MM.1S (cell line): ENCODE data around the gene RADIL.

ENCODE experiments used
- DNase-seq: peaks from one replicate; pipeline ENCODE4 v3.0.0-alpha.2; 2015
- H2AFZ ChIP-seq: fragments of 300-600 bp; sonication (generic); 2 replicates; pipeline ENCODE4 v1.6.0; 2016; ENCODE audit warnings: antibody characterized with exemption, low read length
- H3F3A ChIP-seq: fragments of 300-600 bp; sonication (generic); 2 replicates; pipeline ENCODE4 v1.6.1; 2016; ENCODE audit warnings: mild to moderate bottlenecking, antibody characterized with exemption, low read length, moderate library complexity, mixed read lengths; ENCODE audit not compliant: insufficient read depth
- H3K27ac ChIP-seq: fragments of 300-600 bp; sonication (generic); 2 replicates; pipeline ENCODE4 v1.5.1; 2016; ENCODE audit warnings: mild to moderate bottlenecking, low read length
- H3K27me3 ChIP-seq: fragments of 300-600 bp; sonication (generic); replicated peaks from 2 replicates; pipeline ENCODE4 v1.6.0; 2016; ENCODE audit warnings: low read length; ENCODE audit not compliant: insufficient read depth
- H3K36me3 ChIP-seq: fragments of 300-600 bp; sonication (generic); replicated peaks from 2 replicates; pipeline ENCODE4 v1.6.1; 2016; ENCODE audit warnings: mild to moderate bottlenecking, low read length, mixed read lengths; ENCODE audit not compliant: insufficient read depth
- H3K4me1 ChIP-seq: fragments of 300-600 bp; sonication (generic); 2 replicates; pipeline ENCODE4 v1.6.1; 2016; ENCODE audit warnings: low read length, mixed read lengths
- H3K4me2 ChIP-seq: fragments of 300-600 bp; sonication (generic); 2 replicates; pipeline ENCODE4 v1.6.0; 2016; ENCODE audit warnings: low read depth, low read length
- H3K4me3 ChIP-seq: fragments of 300-600 bp; sonication (generic); 2 replicates; pipeline ENCODE4 v1.5.1; 2016; ENCODE audit warnings: low read length, mixed read lengths
- H3K79me2 ChIP-seq: fragments of 300-600 bp; sonication (generic); 2 replicates; pipeline ENCODE4 v1.6.1; 2016; ENCODE audit warnings: mixed run types, low read length, mixed read lengths
- H3K9ac ChIP-seq: fragments of 300-600 bp; sonication (generic); 2 replicates; pipeline ENCODE4 v1.6.1; 2016; ENCODE audit warnings: low read length, mixed read lengths
- H3K9me2 ChIP-seq: fragments of 300-600 bp; sonication (generic); replicated peaks from 2 replicates; pipeline ENCODE4 v1.6.1; 2016; ENCODE audit warnings: mild to moderate bottlenecking, low read length, mixed read lengths; ENCODE audit not compliant: insufficient read depth
- H3K9me3 ChIP-seq: fragments of 300-600 bp; sonication (generic); replicated peaks from 2 replicates; pipeline ENCODE4 v1.6.1; 2016; ENCODE audit warnings: mild to moderate bottlenecking, low read length, mixed read lengths; ENCODE audit not compliant: insufficient read depth
- H4K20me1 ChIP-seq: fragments of 300-600 bp; sonication (generic); 2 replicates; pipeline ENCODE4 v1.6.1; 2016; ENCODE audit warnings: mild to moderate bottlenecking, low read length, moderate library complexity, mixed read lengths; ENCODE audit not compliant: insufficient read depth
- EZH2 ChIP-seq: fragments of 300-600 bp; sonication (generic); optimal IDR thresholded peaks from 2 replicates; pipeline ENCODE3; 2017; ENCODE audit warnings: low read depth, mild to moderate bottlenecking, antibody characterized with exemption, low read length, mixed read lengths
- EZH2phosphoT487 ChIP-seq: fragments of 300-600 bp; sonication (generic); IDR thresholded peaks from 2 replicates; pipeline ENCODE4 v1.6.1; 2018; ENCODE audit warnings: antibody characterized with exemption, low read length
- TF ChIP-seq, protein P1 (sequence below): fragments of 300-600 bp; sonication (generic); IDR thresholded peaks from 2 replicates; pipeline ENCODE4 v1.5.1; 2016; ENCODE audit warnings: antibody characterized with exemption, low read length, mixed read lengths

Gene RADIL

GRCh38 chr7:4850262-4850795 lies 33.2 kb downstream of the RADIL start:
- Histone ChIP-seq H3F3A (no peaks in the 10 kb centered on the region), H3K9me2 (no peaks in the 10 kb centered on the region), H3K36me3 (no peaks in the 10 kb centered on the region), H3K9me3 (no peaks in the 10 kb centered on the region), H3K9ac (no peak overlapping the region), H4K20me1 (no peaks in the 10 kb centered on the region), H3K27me3 (peaks cover 61% of the 10 kb centered on the region), H3K27ac (no peak overlapping the region), H3K79me2 (no peaks in the 10 kb centered on the region), H3K4me2 (no peak overlapping the region), H3K4me3 (no peak overlapping the region), H2AFZ (no peak overlapping the region), H3K4me1 (no peaks in the 10 kb centered on the region)
- no peak for DNase-seq
- TF ChIP-seq, protein P1, sequence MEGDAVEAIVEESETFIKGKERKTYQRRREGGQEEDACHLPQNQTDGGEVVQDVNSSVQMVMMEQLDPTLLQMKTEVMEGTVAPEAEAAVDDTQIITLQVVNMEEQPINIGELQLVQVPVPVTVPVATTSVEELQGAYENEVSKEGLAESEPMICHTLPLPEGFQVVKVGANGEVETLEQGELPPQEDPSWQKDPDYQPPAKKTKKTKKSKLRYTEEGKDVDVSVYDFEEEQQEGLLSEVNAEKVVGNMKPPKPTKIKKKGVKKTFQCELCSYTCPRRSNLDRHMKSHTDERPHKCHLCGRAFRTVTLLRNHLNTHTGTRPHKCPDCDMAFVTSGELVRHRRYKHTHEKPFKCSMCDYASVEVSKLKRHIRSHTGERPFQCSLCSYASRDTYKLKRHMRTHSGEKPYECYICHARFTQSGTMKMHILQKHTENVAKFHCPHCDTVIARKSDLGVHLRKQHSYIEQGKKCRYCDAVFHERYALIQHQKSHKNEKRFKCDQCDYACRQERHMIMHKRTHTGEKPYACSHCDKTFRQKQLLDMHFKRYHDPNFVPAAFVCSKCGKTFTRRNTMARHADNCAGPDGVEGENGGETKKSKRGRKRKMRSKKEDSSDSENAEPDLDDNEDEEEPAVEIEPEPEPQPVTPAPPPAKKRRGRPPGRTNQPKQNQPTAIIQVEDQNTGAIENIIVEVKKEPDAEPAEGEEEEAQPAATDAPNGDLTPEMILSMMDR: no peak
- TF ChIP-seq EZH2 (no peak), EZH2phosphoT487 (no peak)

DNA sequence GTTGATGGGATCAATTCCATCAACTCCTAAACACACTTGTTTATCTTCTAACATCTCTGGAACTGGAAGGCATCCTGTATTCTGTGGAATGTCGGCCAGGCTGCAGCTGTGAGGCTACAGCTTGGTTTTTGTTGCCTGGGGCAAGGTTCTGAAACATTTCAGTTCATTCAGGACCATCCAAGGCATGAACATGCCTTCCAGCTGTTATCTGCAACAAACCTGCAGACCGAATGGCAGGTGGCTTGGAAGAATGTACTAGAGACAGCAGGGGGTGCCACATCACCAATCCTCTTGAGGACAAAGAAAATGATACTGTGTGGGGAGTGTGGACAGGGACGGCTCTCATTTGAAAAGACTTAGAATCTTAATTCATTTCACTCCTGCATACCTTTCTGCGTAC lies 34.1 kb downstream of the RADIL start:
- Histone ChIP-seq H3K36me3 (no peaks in the 10 kb centered on the region), H2AFZ (no peak overlapping the region), H3K27me3 (peaks cover 61% of the 10 kb centered on the region), H3K4me2 (no peak overlapping the region), H3K79me2 (no peaks in the 10 kb centered on the region), H3K4me1 (no peaks in the 10 kb centered on the region), H3K4me3 (no peak overlapping the region), H4K20me1 (no peaks in the 10 kb centered on the region), H3F3A (no peaks in the 10 kb centered on the region), H3K9me3 (no peaks in the 10 kb centered on the region), H3K27ac (no peak overlapping the region), H3K9me2 (no peaks in the 10 kb centered on the region), H3K9ac (no peak overlapping the region)
- TF ChIP-seq, protein P1: peak; percentile 44
- TF ChIP-seq EZH2phosphoT487 (no peak), EZH2 (no peak)
- peak; percentile 33 for DNase-seq

DNA sequence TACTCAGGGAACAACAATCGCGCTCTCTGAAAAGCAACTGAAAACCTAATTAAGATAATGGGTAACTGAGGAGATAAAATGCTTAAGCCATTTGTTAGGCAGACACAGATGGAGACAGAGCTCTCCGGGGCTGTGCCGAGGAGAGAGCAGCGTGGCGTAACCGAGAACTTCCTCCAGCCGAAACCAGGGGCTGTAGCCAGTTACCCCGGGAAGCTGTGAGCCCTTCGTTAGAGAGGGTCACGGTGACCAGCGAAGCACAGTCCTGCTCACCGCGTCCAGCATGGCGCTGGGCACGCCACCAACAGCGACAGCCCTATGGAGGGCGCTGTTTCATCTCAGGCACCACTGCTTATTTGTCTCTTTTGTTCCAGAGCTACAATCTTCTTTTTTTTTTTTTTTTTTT lies 37.8 kb downstream of the RADIL start:
- no peak overlapping the region for H3K27ac ChIP-seq
- H3K4me2 ChIP-seq: no peak overlapping the region
- no peaks in the 10 kb centered on the region for H3K9me2 ChIP-seq
- no peaks in the 10 kb centered on the region for H3F3A ChIP-seq
- H4K20me1 ChIP-seq: no peaks in the 10 kb centered on the region
- no peaks in the 10 kb centered on the region for H3K79me2 ChIP-seq
- no peak overlapping the region for H2AFZ ChIP-seq
- no peak overlapping the region for H3K9ac ChIP-seq
- no peaks in the 10 kb centered on the region for H3K9me3 ChIP-seq
- no peak for DNase-seq
- H3K4me3 ChIP-seq: no peak overlapping the region
- peaks cover 76% of the 10 kb centered on the region for H3K27me3 ChIP-seq
- TF ChIP-seq, protein P1: no peak
- TF ChIP-seq EZH2phosphoT487 (no peak), EZH2 (no peak)
- no peaks in the 10 kb centered on the region for H3K36me3 ChIP-seq
- no peaks in the 10 kb centered on the region for H3K4me1 ChIP-seq
